ENCODE results near the gene MSANTD7. TPM values are rescaled to one million over a fixed set of nuclear protein-coding genes. Genes with fewer than 3 reads are reported as not detected.
A peak's percentile ranks its signal among the peaks of the same experiment; 100 is the strongest.

The MSANTD7 gene
- total and polyA plus RNA-seq, 2 of the 13 experiments (the other 11 are each of a cell fraction or from before 2014, with no cell fraction given): 3.7 to 16.7 TPM

- TF ChIP-seq ZNF589 (CRISPR knock-in tag; conservative IDR thresholded peaks at IDR 0.05): no peak
- TF ChIP-seq HMGXB4 (CRISPR knock-in tag; IDR thresholded peaks at IDR 0.05; ENCODE audit: borderline replicate concordance in 1 of 2, low read depth in 1 of 2): peak; percentile 63 to 83; a peak in 3 of 4 replicates
- 0 out of 2 replicates have a peak, but pooled peaks have one; percentile 84 for TF ChIP-seq FOXO4 (CRISPR knock-in tag; conservative IDR thresholded peaks at IDR 0.05)
- peak; percentile 82 for TF ChIP-seq ZNF781 (CRISPR knock-in tag; IDR thresholded peaks at IDR 0.05; ENCODE audit: borderline replicate concordance, not compliant biosample characterization)
- TF ChIP-seq ZNF691 (CRISPR knock-in tag; IDR thresholded peaks at IDR 0.05; ENCODE audit: borderline replicate concordance, low read depth): no peak
- no peak for TF ChIP-seq HDAC6 (IDR thresholded peaks at IDR 0.05; ENCODE audit: low read depth, low read length)
- TF ChIP-seq NCOA5 (CRISPR knock-in tag; IDR thresholded peaks at IDR 0.05): no peak
- no peak for TF ChIP-seq TCF7 (IDR thresholded peaks at IDR 0.05; ENCODE audit: low read depth)
- no peak for TF ChIP-seq ZNF468 (CRISPR knock-in tag; IDR thresholded peaks at IDR 0.05)
- TF ChIP-seq ZNF317 (CRISPR knock-in tag; IDR thresholded peaks at IDR 0.05): peak; percentile 51; the same call in 1 of the 2 replicates
- no peak for TF ChIP-seq ZBTB3 (CRISPR knock-in tag; IDR thresholded peaks at IDR 0.05; ENCODE audit: borderline replicate concordance, low read depth)
- peak; percentile 89 for TF ChIP-seq TFDP2 (CRISPR knock-in tag; IDR thresholded peaks at IDR 0.05)
- no peak for TF ChIP-seq BATF2 (CRISPR knock-in tag; IDR thresholded peaks at IDR 0.05)
- no peak for TF ChIP-seq ZNF549 (CRISPR knock-in tag; IDR thresholded peaks at IDR 0.05)
- peak; percentile 81; the same call in 1 of the 2 replicates for TF ChIP-seq SP4 (CRISPR knock-in tag; IDR thresholded peaks at IDR 0.05)
- peak; percentile 96 for TF ChIP-seq CREB1 (IDR thresholded peaks at IDR 0.05)
- no peak for TF ChIP-seq CREB1 (CRISPR knock-in tag; IDR thresholded peaks at IDR 0.05)
- no peak for TF ChIP-seq ZNF775 (CRISPR knock-in tag; IDR thresholded peaks at IDR 0.05; ENCODE audit: borderline replicate concordance)
- 0 out of 2 replicates have a peak, but pooled peaks have one; percentile 51 for TF ChIP-seq ATAD3A (CRISPR knock-in tag; IDR thresholded peaks at IDR 0.05)
- TF ChIP-seq SNRNP70 (IDR thresholded peaks at IDR 0.05; ENCODE audit: low read depth, low read length): no peak
- peak; percentile 86 for TF ChIP-seq ZMYM4 (CRISPR knock-in tag; IDR thresholded peaks at IDR 0.05)
- no peak for TF ChIP-seq ZNF567 (CRISPR knock-in tag; IDR thresholded peaks at IDR 0.05; ENCODE audit: borderline replicate concordance)
- TF ChIP-seq ZNF10 (CRISPR knock-in tag; IDR thresholded peaks at IDR 0.05; ENCODE audit: borderline replicate concordance, low read depth): no peak
These were observed 40.4 kb downstream of the MSANTD7 start, which contains the start of gene SUV39H2 (continued) for GRCh38 chr10:14878266-14879123.
